Colonic mucosa (tissue), 4 donors: ENCODE data around the gene CPAMD8. TPM values are rescaled to one million over a fixed set of nuclear protein-coding genes. Genes with fewer than 3 reads are reported as not detected.

Experiments used
- DNase-seq: peaks from one replicate; pipeline ENCODE4 v3.0.0-alpha.2; 2020
- H3K27ac ChIP-seq: fragments of 200-600 bp; one replicate; pipeline ENCODE4 v1.8.0; 2021
- H3K27me3 ChIP-seq: fragments of 200-600 bp; one replicate; pipeline ENCODE4 v1.8.0; 2021
- H3K36me3 ChIP-seq: fragments of 200-600 bp; one replicate; pipeline ENCODE4 v1.8.0; 2021
- H3K4me1 ChIP-seq: fragments of 200-600 bp; one replicate; pipeline ENCODE4 v1.8.0; 2021; ENCODE audit warnings: mild to moderate bottlenecking
- H3K4me3 ChIP-seq: fragments of 200-600 bp; one replicate; pipeline ENCODE4 v1.8.0; 2021
- H3K9ac ChIP-seq, 2 donors: one replicate each; pipeline ENCODE4 v1.7.0; 2013; ENCODE audit warnings: control low read depth in 2 of 2, low read depth in 2 of 2, low read length in 2 of 2
- H3K9me3 ChIP-seq: fragments of 200-600 bp; one replicate; pipeline ENCODE4 v1.8.0; 2021
- intact Hi-C: fragments of 100-400 bp; cut with DNase I; formaldehyde crosslinking; loops from one replicate; pipeline ENCODE4 v1.14.1; 2022
- total RNA-seq, 2 donors: library from RNA; stranded (reverse); fragmentation: NEBNext Ultra II Directional in 1 of 2; extraction: Animal tissue kit (Norgen Biotek cat#: 25700) in 1 of 2; gene quantifications; one replicate each; pipeline ENCODE4 v1.2.1, GENCODE V29; 2021
- TF ChIP-seq, protein P1 (sequence below): fragments of 200-600 bp; IDR thresholded peaks from one replicate; pipeline ENCODE4 v1.8.0; 2022; ENCODE audit warnings: antibody characterized with exemption, mild to moderate bottlenecking
- donor health status: healthy.
- donor health status: DM: no; HTN: no; CAD: no.
- donor health status: DM: no; HTN: no; CAD: no.

CPAMD8 gene
- total RNA-seq, 2 donors from 2014 or later = 1.8 to 3.5 TPM

DNA sequence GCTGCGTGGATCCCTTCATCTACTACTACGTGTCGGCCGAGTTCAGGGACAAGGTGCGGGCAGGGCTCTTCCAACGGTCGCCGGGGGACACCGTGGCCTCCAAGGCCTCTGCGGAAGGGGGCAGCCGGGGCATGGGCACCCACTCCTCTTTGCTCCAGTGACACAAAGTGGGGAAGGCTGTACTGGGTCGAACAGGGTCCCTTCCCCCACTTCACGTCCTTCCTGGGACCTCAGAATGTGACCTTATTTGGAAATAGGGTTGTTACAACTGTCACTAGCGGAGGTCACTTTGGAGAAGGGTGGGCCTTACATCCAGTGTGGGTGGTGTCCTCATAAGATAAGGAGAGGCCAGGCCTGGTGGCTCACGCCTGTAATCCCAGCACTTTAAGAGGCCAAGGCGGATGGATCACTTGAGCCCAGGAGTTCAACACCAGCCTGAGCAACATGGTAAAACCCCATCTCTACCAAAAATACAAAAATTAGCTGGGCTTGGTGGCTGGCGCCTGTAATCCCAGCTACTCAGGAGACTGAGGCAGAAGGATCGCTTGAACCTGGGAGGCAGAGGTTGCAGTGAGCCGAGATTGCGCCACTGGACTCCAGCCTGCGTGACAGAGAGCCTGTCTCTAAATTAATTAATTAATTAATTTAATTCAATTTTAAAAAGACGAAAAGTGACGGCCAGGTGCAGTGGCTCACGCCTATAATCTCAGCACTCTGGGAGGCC lies 136.0 kb downstream of the CPAMD8 start:
- intact Hi-C loops = no loop called here
- H3K4me3 ChIP-seq = no peak overlapping the region
- no peaks in the 10 kb centered on the region for H3K4me1 ChIP-seq
- no peaks in the 10 kb centered on the region for H3K36me3 ChIP-seq
- H3K27me3 ChIP-seq = no peaks in the 10 kb centered on the region
- H3K9ac ChIP-seq = no peak overlapping the region
- DNase-seq = no peak
- no peaks in the 10 kb centered on the region for H3K9me3 ChIP-seq
- no peak overlapping the region for H3K27ac ChIP-seq
- TF ChIP-seq, protein P1, sequence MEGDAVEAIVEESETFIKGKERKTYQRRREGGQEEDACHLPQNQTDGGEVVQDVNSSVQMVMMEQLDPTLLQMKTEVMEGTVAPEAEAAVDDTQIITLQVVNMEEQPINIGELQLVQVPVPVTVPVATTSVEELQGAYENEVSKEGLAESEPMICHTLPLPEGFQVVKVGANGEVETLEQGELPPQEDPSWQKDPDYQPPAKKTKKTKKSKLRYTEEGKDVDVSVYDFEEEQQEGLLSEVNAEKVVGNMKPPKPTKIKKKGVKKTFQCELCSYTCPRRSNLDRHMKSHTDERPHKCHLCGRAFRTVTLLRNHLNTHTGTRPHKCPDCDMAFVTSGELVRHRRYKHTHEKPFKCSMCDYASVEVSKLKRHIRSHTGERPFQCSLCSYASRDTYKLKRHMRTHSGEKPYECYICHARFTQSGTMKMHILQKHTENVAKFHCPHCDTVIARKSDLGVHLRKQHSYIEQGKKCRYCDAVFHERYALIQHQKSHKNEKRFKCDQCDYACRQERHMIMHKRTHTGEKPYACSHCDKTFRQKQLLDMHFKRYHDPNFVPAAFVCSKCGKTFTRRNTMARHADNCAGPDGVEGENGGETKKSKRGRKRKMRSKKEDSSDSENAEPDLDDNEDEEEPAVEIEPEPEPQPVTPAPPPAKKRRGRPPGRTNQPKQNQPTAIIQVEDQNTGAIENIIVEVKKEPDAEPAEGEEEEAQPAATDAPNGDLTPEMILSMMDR = no peak

GRCh38 chr19:16889883-16890460 lies 136.6 kb downstream of the CPAMD8 start:
- H3K36me3 ChIP-seq = no peaks in the 10 kb centered on the region
- H3K4me1 ChIP-seq = no peaks in the 10 kb centered on the region
- no peak overlapping the region for H3K27ac ChIP-seq
- no peak overlapping the region for H3K9ac ChIP-seq
- intact Hi-C loops = no loop called here
- no peaks in the 10 kb centered on the region for H3K9me3 ChIP-seq
- TF ChIP-seq, protein P1 = no peak
- no peak for DNase-seq
- H3K27me3 ChIP-seq = no peaks in the 10 kb centered on the region
- H3K4me3 ChIP-seq = no peak overlapping the region

GRCh38 chr19:16889366-16889882 lies 137.2 kb downstream of the CPAMD8 start:
- TF ChIP-seq, protein P1 = no peak
- Histone ChIP-seq H3K27ac (peak overlapping the region; percentile 27), H3K9ac (peak overlapping the region in 1 of 2 donors; percentile 50), H3K27me3 (no peaks in the 10 kb centered on the region), H3K4me3 (peak overlapping the region; percentile 2), H3K9me3 (no peaks in the 10 kb centered on the region), H3K36me3 (no peaks in the 10 kb centered on the region), H3K4me1 (no peaks in the 10 kb centered on the region)
- DNase-seq = no peak
- intact Hi-C loops = no loop called here

DNA sequence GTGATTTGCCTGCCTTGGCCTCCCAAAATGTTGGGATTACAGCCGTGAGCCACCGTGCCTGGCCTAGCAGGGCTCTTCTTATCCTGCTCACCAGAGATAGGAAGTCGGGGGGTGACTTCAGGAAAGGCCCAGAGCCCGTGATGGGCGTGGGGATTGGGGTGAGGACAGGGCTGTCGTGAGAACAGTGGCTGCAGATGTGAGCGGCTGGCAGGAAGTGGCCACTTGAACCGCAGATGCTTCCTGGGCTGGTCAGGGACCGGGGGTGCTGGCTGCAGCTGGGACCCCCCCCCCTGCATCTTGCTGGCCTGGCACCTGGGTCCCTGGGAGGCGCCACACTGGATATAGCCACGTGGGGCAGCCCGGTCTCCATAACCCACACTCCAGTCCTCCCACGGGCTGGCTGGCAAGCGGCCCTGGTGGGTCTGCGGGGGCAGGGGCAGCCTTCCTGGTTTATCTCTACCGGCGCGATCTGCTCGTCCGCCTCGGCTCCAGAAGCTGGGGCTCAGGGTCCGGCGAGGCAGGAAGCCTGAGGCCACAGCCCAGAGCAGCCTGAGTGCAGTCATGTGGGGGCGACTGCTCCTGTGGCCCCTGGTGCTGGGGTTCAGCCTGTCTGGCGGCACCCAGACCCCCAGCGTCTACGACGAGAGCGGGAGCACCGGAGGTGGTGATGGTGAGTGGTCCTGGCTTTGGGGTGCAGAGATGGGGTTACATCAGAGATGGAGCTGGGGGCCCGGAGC lies 137.8 kb downstream of the CPAMD8 start, which contains the start of gene F2RL3:
Gene F2RL3 (plus strand): TSS at position 371 of the 737 bp plus-strand sequence. CDS start 191 bp downstream, at position 562.
- Histone ChIP-seq H3K4me1 (no peaks in the 10 kb centered on the region), H3K4me3 (peak within 1 kb of the TSS; percentile 2), H3K9ac (peak within 1 kb of the TSS; percentile 2 to 50), H3K27ac (peak within 1 kb of the TSS; percentile 27), H3K27me3 (no peaks in the 10 kb centered on the region), H3K9me3 (no peaks in the 10 kb centered on the region), H3K36me3 (no peaks in the 10 kb centered on the region)
- peak; percentile 56 for DNase-seq
- intact Hi-C loops = no loop called here
- TF ChIP-seq, protein P1 = no peak
